Activated naive CD8-positive, alpha-beta T cell treated with anti-CD3 and anti-CD28 coated beads, Interleukin-2, amount 10 ng/mL, durations not matched to agents 7 days and 5 days (primary cell): ENCODE measurements around the gene IP6K3. TPM values are rescaled to one million over a fixed set of nuclear protein-coding genes. Genes with fewer than 3 reads are reported as not detected.

Experiments
- ATAC-seq: fragments of 150-1000 bp; cut with Tn5 transposase; one replicate; pipeline ENCODE4 v1.10.0; 2021; ENCODE audit warnings: low read depth, moderate library complexity
- POLR2A ChIA-PET: fragments of 350-600 bp; sonication (Branson Sonifier 250); formaldehyde crosslinking; loops from one replicate; lab custom pipeline; 2021; ENCODE audit warnings: antibody characterized with exemption; lab: Charles Lee
- DNase-seq: peaks from one replicate; pipeline ENCODE4 v3.0.0; 2021
- H3K27ac Mint-ChIP-seq: one replicate; pipeline ENCODE4 v1.8.0; 2022; ENCODE audit warnings: mild to moderate bottlenecking, mixed read lengths
- H3K27me3 Mint-ChIP-seq: one replicate; pipeline ENCODE4 v1.8.0; 2022; ENCODE audit warnings: mild to moderate bottlenecking, moderate library complexity, mixed read lengths
- H3K36me3 Mint-ChIP-seq: one replicate; pipeline ENCODE4 v1.8.0; 2021; ENCODE audit warnings: mild to moderate bottlenecking, mixed read lengths
- H3K4me1 Mint-ChIP-seq: one replicate; pipeline ENCODE4 v1.8.0; 2021; ENCODE audit warnings: mixed read lengths
- H3K4me3 Mint-ChIP-seq: one replicate; pipeline ENCODE4 v1.8.0; 2022; ENCODE audit warnings: mild to moderate bottlenecking, moderate library complexity, mixed read lengths
- H3K9me3 Mint-ChIP-seq: one replicate; pipeline ENCODE4 v1.8.0; 2021; ENCODE audit warnings: mixed read lengths
- total RNA-seq, 2 experiments: library from RNA; stranded (reverse); gene quantifications; one replicate each; pipeline ENCODE4 v1.2.3, GENCODE V29; 2021

Gene IP6K3
- total RNA-seq, 2 experiments from 2014 or later = not detected

DNA sequence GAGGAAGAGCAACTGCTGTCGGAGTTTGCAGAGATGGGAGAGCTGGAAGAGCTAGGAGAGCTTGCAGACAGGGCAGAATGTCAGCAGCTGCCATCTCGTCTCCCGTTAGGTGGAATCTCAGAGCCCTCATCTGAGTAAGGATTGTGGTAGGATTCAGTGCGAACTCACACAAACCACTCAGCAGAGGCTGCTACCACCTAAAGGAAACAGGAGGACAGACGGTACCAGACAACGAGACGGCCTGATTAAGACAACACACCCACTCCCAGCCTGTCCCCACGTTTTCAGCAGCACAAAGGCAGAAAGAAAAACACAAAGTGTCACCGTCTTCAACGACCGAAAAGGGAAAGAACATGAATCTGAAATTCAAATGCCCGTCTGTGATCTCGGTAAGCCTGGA, 38.1 kb upstream of the IP6K3 start:
- DNase-seq (no peak), ATAC-seq (no peak)
- no peaks in the 10 kb centered on the region for H3K27me3 Mint-ChIP-seq
- H3K4me1 Mint-ChIP-seq = peaks cover 45% of the 10 kb centered on the region
- peaks cover 22% of the 10 kb centered on the region for H3K36me3 Mint-ChIP-seq
- no peak overlapping the region for H3K4me3 Mint-ChIP-seq
- H3K27ac Mint-ChIP-seq = no peak overlapping the region
- no peaks in the 10 kb centered on the region for H3K9me3 Mint-ChIP-seq
- POLR2A ChIA-PET = no interaction called here

DNA sequence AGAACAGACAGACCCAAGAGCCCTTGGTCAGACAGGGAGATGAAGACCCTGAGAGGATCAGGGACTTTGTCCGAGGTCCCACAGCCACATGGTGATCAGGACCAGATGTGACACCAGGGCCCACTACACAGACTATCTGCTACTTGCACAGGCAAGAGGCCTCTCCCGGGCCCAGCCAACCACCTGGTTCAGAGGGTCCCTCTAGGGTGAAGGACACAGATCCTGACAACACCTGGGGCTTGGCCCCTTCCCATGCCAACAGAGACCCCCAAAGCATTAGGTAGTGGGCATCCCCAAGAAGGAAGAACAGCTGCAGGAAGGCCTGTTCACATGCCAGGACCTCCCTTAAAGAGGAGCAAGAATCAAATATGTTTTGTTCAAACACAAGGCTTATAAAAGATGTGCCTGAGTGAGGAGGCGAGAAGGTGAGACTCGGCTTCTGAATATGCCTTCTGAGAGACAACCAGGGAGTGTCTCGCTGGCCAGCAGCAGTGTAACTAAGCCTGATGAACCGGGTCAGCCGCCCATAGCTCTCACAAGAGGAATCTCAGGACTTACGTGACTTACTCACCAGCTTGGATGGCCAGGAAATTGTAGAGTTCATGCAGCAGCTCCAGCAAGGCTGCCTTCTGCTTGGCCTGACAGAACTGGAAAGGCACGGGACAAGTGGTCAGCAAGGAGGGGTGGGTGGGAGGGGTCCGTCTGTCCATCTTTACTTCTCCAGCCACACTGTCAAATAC, 37.2 kb upstream of the IP6K3 start:
- Mint-ChIP-seq H3K4me3 (no peak overlapping the region), H3K36me3 (peaks cover 25% of the 10 kb centered on the region), H3K27me3 (no peaks in the 10 kb centered on the region), H3K9me3 (no peaks in the 10 kb centered on the region), H3K4me1 (peaks cover 38% of the 10 kb centered on the region), H3K27ac (no peak overlapping the region)
- DNase-seq (no peak), ATAC-seq (no peak)
- POLR2A ChIA-PET = no interaction called here

DNA sequence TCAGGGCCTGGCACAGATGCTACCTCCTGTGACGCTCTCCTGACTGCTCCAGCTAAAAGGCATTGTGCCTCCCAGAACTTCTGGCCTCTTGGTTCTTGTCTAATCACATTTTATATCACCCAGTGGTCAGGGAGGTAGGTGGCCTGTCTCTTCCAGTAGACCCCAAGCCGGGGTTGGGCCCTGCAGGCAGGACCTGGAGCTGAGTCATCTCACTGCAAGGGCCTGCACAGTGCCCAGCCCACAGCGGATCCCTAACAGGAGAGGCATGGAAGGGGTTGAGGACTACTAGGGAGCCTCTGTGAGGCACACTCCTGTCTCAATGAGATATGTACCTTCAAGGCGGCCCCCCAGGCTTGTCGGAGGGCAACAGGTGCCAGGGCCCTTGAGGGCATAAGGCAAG, 35.9 kb upstream of the IP6K3 start:
- POLR2A ChIA-PET = no interaction called here

GRCh38 chr6:33781131-33781975, 34.6 kb upstream of the IP6K3 start:
- POLR2A ChIA-PET = interaction anchor here (1.0 to 1.2 kb wide), 2 partner anchors 10 to 123 kb away, joined by 3 to 4 read pairs; no protein-coding TSS in a partner anchor
- DNase-seq (no peak), ATAC-seq (no peak)
- Mint-ChIP-seq H3K4me1 (peaks cover 21% of the 10 kb centered on the region), H3K9me3 (no peaks in the 10 kb centered on the region), H3K27me3 (no peaks in the 10 kb centered on the region), H3K4me3 (no peak overlapping the region), H3K27ac (no peak overlapping the region), H3K36me3 (peaks cover 25% of the 10 kb centered on the region)

More for the DNA sequence above, 35.9 kb upstream of the IP6K3 start:
- no peak overlapping the region for H3K4me3 Mint-ChIP-seq
- no peaks in the 10 kb centered on the region for H3K9me3 Mint-ChIP-seq
- no peak overlapping the region for H3K27ac Mint-ChIP-seq
- no peaks in the 10 kb centered on the region for H3K27me3 Mint-ChIP-seq
- H3K4me1 Mint-ChIP-seq = peaks cover 33% of the 10 kb centered on the region
- H3K36me3 Mint-ChIP-seq = peaks cover 22% of the 10 kb centered on the region
- ATAC-seq (no peak), DNase-seq (no peak)

DNA sequence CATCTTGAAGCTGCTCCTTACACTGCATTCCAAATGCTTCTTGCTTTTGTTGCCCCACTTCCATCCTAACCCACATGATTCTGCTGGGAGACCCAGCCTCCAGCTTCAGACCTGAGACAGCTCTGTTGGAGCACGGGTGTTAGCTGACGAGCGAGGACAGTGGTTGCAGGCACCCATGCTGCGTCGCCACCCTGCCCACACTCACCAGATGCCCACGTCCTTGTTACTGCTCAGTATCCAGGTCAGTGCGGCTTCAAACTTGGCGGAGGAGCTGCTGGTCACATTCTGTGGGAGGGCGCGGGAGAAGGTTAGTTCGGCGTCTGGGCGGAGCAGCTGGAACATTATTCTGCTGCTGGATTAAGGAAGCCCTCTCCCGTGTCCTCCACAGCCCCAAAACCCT, 33.2 kb upstream of the IP6K3 start:
- no peak for DNase-seq
- Mint-ChIP-seq H3K9me3 (no peaks in the 10 kb centered on the region), H3K27me3 (no peaks in the 10 kb centered on the region), H3K27ac (no peak overlapping the region), H3K36me3 (peaks cover 28% of the 10 kb centered on the region), H3K4me3 (no peak overlapping the region), H3K4me1 (peaks cover 8% of the 10 kb centered on the region)
- ATAC-seq = no peak
- POLR2A ChIA-PET = interaction anchor here (1.2 kb wide), 1 partner anchor 135 kb away, joined by 3 read pairs; no protein-coding TSS in a partner anchor

GRCh38 chr6:33779290-33779689, 32.6 kb upstream of the IP6K3 start:
- H3K4me3 Mint-ChIP-seq = no peak overlapping the region
- H3K27ac Mint-ChIP-seq = no peak overlapping the region
- H3K36me3 Mint-ChIP-seq = peaks cover 25% of the 10 kb centered on the region
- POLR2A ChIA-PET = interaction anchor here (1.2 kb wide), 1 partner anchor 136 kb away, joined by 3 read pairs; no protein-coding TSS in a partner anchor
- H3K27me3 Mint-ChIP-seq = no peaks in the 10 kb centered on the region
- H3K9me3 Mint-ChIP-seq = no peaks in the 10 kb centered on the region
- ATAC-seq = no peak
- H3K4me1 Mint-ChIP-seq = peaks cover 4% of the 10 kb centered on the region
- no peak for DNase-seq

- Mint-ChIP-seq H3K4me3 (no peak overlapping the region), H3K36me3 (peaks cover 25% of the 10 kb centered on the region), H3K27me3 (no peaks in the 10 kb centered on the region), H3K27ac (no peak overlapping the region), H3K9me3 (no peaks in the 10 kb centered on the region), H3K4me1 (peaks cover 4% of the 10 kb centered on the region)
- no peak for ATAC-seq
- no peak for DNase-seq
- POLR2A ChIA-PET = interaction anchor here (1.2 kb wide), 1 partner anchor 137 kb away, joined by 3 read pairs; no protein-coding TSS in a partner anchor
Measured at GRCh38 chr6:33778444-33779121, 31.9 kb upstream of the IP6K3 start.

- no peak overlapping the region for H3K27ac Mint-ChIP-seq
- no peaks in the 10 kb centered on the region for H3K27me3 Mint-ChIP-seq
- no peaks in the 10 kb centered on the region for H3K9me3 Mint-ChIP-seq
- H3K36me3 Mint-ChIP-seq = peaks cover 21% of the 10 kb centered on the region
- H3K4me1 Mint-ChIP-seq = peaks cover 4% of the 10 kb centered on the region
- ATAC-seq (no peak), DNase-seq (no peak)
- no peak overlapping the region for H3K4me3 Mint-ChIP-seq
- POLR2A ChIA-PET = no interaction called here
Measured at GRCh38 chr6:33777398-33778388, 31.0 kb upstream of the IP6K3 start.

- Mint-ChIP-seq H3K4me1 (peaks cover 4% of the 10 kb centered on the region), H3K27ac (no peak overlapping the region), H3K36me3 (peaks cover 16% of the 10 kb centered on the region), H3K4me3 (no peak overlapping the region), H3K27me3 (no peaks in the 10 kb centered on the region), H3K9me3 (no peaks in the 10 kb centered on the region)
- ATAC-seq (no peak), DNase-seq (no peak)
- POLR2A ChIA-PET = interaction anchor here (1.2 kb wide), 1 partner anchor 11 kb away, joined by 3 read pairs; no protein-coding TSS in a partner anchor
Measured at GRCh38 chr6:33776764-33777163, 30.1 kb upstream of the IP6K3 start.

- peaks cover 4% of the 10 kb centered on the region for H3K4me1 Mint-ChIP-seq
- POLR2A ChIA-PET = interaction anchor here (1.2 kb wide), 1 partner anchor 12 kb away, joined by 3 read pairs; no protein-coding TSS in a partner anchor
- peaks cover 16% of the 10 kb centered on the region for H3K36me3 Mint-ChIP-seq
- no peak overlapping the region for H3K4me3 Mint-ChIP-seq
- H3K27ac Mint-ChIP-seq = no peak overlapping the region
- no peaks in the 10 kb centered on the region for H3K9me3 Mint-ChIP-seq
- H3K27me3 Mint-ChIP-seq = no peaks in the 10 kb centered on the region
- ATAC-seq (no peak), DNase-seq (no peak)
Measured at GRCh38 chr6:33776186-33776585, 29.5 kb upstream of the IP6K3 start.

DNA sequence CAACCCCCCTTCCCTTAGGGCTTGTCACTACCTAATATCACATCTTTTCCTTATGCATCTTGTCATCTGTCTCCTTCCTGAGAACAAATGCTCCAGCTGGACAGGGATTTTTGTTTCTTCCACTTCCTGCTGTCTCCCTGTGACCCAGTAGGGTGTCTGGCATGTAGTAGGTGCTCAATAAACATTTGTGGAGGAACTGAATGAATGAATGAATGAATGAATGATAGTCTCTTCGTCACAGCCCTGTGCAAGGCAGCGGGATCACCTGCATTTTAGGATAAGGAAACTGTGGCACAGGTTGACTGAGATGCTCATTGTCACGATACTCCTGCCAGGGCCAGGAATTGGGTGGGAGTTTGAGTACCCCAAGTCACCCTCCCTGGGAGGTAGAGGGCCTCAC, 28.1 kb upstream of the IP6K3 start:
- Mint-ChIP-seq H3K27me3 (no peaks in the 10 kb centered on the region), H3K27ac (no peak overlapping the region), H3K4me3 (no peak overlapping the region), H3K9me3 (no peaks in the 10 kb centered on the region), H3K4me1 (peaks cover 4% of the 10 kb centered on the region), H3K36me3 (peaks cover 14% of the 10 kb centered on the region)
- DNase-seq (no peak), ATAC-seq (no peak)
- POLR2A ChIA-PET = no interaction called here

DNA sequence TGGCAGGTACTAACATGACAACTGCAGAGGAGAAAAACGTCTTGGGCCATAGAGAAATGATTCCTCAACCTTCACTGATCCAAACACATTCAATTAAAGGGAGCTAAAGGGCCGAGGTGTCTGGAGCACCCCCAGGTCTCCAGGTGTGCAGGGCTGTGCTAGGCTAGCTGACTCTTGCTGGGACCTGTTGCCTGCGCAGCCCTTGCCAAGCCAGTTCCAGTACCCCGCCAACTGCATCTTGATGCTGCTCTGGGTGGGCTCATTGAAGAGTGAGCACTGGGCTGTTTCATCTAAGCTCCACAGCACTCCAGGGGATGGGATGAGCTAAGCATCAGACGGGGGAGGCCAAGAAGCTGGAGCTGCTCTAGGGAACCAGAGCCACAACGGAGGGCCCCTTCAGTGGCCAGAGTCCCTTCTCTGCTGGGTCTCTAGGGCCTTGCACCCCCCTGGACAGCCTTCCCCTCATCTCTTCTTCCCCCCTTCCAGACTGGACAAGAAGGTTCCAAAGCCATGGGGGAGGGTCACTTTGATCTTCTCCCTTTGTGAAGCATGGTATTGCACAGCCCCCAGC, 26.3 kb upstream of the IP6K3 start:
- POLR2A ChIA-PET = interaction anchor here (1.3 kb wide), 1 partner anchor 255 kb away, joined by 4 read pairs; no protein-coding TSS in a partner anchor
- no peaks in the 10 kb centered on the region for H3K27me3 Mint-ChIP-seq
- no peak for DNase-seq
- H3K27ac Mint-ChIP-seq = no peak overlapping the region
- peaks cover 11% of the 10 kb centered on the region for H3K36me3 Mint-ChIP-seq
- no peak for ATAC-seq
- H3K4me1 Mint-ChIP-seq = peaks cover 4% of the 10 kb centered on the region
- H3K4me3 Mint-ChIP-seq = no peak overlapping the region
- no peaks in the 10 kb centered on the region for H3K9me3 Mint-ChIP-seq
